Omental fat pad (tissue), 4 donors: ENCODE measurements around the gene C6orf89. TPM values are rescaled to one million over a fixed set of nuclear protein-coding genes. Genes with fewer than 3 reads are reported as not detected.
"Not testable (repeated sequence)": the region's sequence is repeated elsewhere in the genome, so short reads cannot be mapped to it uniquely, and the experiment has no call there.

ENCODE experiments used
- ATAC-seq: fragments of 150-250 bp; one replicate; pipeline ENCODE4 v1.9.1; 2016; ENCODE audit warnings: mild to moderate bottlenecking, moderate library complexity; ENCODE audit not compliant: low FRiP score
- DNase-seq: peaks from one replicate; pipeline ENCODE4 v3.0.0-alpha.2; 2019; ENCODE audit warnings: low spot score
- CTCF ChIP-seq, 3 donors: fragments of 450-650 bp; IDR thresholded peaks; one replicate each; pipeline ENCODE4 v1.5.1; 2016 to 2017; ENCODE audit warnings: antibody characterized with exemption in 3 of 3, mild to moderate bottlenecking in 3 of 3, moderate library complexity in 2 of 3
- total RNA-seq, 4 donors: library from RNA; depleted of rRNA; stranded (reverse); fragments of >200 nt; gene quantifications; one replicate each; pipeline ENCODE4 v1.1.0, GENCODE V29; 2016

The C6orf89 gene
- total RNA-seq, 4 donors from 2014 or later = 40.2 to 53.0 (median 46.0) TPM

GRCh38 chr6:36938536-36938935 lies 52.8 kb downstream of the C6orf89 start:
- TF ChIP-seq CTCF (IDR thresholded peaks at IDR 0.05) = no peak
- DNase-seq = no peak
- no peak for ATAC-seq

- DNase-seq, ATAC-seq: not testable (repeated sequence)
These were observed 53.3 kb downstream of the C6orf89 start for GRCh38 chr6:36939005-36939404.

- ATAC-seq (no peak), DNase-seq (no peak)
- no peak for TF ChIP-seq CTCF (IDR thresholded peaks at IDR 0.05)
These were observed 54.3 kb downstream of the C6orf89 start for GRCh38 chr6:36940027-36940426.

- ATAC-seq = not testable (repeated sequence)
These were observed 55.8 kb downstream of the C6orf89 start for GRCh38 chr6:36941561-36941960.

GRCh38 chr6:36942329-36942728 lies 56.6 kb downstream of the C6orf89 start:
- DNase-seq, ATAC-seq: not testable (repeated sequence)

More at GRCh38 chr6:36941561-36941960, 55.8 kb downstream of the C6orf89 start:
- DNase-seq = not testable (repeated sequence)

- ATAC-seq (no peak), DNase-seq (no peak)
- no peak for TF ChIP-seq CTCF (IDR thresholded peaks at IDR 0.05)
These were observed 58.9 kb downstream of the C6orf89 start for GRCh38 chr6:36944650-36945049.

GRCh38 chr6:36945301-36945700 lies 59.5 kb downstream of the C6orf89 start:
- no peak for ATAC-seq
- no peak for DNase-seq
- no peak for TF ChIP-seq CTCF (IDR thresholded peaks at IDR 0.05)

- ATAC-seq (no peak), DNase-seq (no peak)
- no peak for TF ChIP-seq CTCF (IDR thresholded peaks at IDR 0.05)
These were observed 60.8 kb downstream of the C6orf89 start for GRCh38 chr6:36946526-36946925.
